B cell (primary cell): ENCODE data around the gene RIOK2.

Experiments used
- CTCF ChIP-seq: fragments of 200-600 bp; IDR thresholded peaks from one replicate; pipeline ENCODE4 v1.8.0; 2022; ENCODE audit warnings: antibody characterized with exemption, mild to moderate bottlenecking
- EZH2 ChIP-seq: IDR thresholded peaks from 2 replicates; pipeline ENCODE4 v1.6.1; 2012; ENCODE audit warnings: borderline replicate concordance, low read depth, mild to moderate bottlenecking, moderate library complexity, low read length; ENCODE audit not compliant: insufficient read depth, poor library complexity, severe bottlenecking

- TF ChIP-seq CTCF (no peak), EZH2 (no peak)
Observed at GRCh38 chr5:97131921-97132320, 51.1 kb downstream of the RIOK2 start.
